ENCODE results near the gene DEFB121.
"Not testable (repeated sequence)": the region's sequence is repeated elsewhere in the genome, so short reads cannot be mapped to it uniquely, and the experiment has no call there.

The DEFB121 gene

GRCh38 chr20:31406115-31406514, at the start of gene DEFB121:
TSS of gene DEFB121 (minus strand) at chr20:31406215. CDS start at chr20:31406152, 63 bp downstream.
- no peak for FAIRE-seq

DNA sequence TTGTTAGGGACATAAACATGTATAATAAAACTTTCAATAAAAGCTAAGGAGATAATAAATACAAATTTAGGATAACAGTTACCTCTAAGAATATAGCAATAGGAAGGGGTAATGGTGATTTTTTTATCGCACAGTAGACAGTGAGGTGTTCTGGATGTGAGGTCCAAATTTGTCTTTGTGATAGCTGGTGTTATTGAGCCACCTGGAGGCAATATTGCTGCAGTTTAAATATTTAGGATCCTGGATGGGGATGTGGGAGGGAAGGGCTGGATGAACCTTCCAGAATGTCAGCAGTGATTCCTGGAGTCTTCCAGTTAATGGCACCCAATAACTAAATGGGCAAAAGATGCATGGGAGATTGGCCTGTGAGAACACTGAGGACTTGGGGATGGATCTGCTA, 48.3 kb upstream of the DEFB121 start:
- no peak for FAIRE-seq

DNA sequence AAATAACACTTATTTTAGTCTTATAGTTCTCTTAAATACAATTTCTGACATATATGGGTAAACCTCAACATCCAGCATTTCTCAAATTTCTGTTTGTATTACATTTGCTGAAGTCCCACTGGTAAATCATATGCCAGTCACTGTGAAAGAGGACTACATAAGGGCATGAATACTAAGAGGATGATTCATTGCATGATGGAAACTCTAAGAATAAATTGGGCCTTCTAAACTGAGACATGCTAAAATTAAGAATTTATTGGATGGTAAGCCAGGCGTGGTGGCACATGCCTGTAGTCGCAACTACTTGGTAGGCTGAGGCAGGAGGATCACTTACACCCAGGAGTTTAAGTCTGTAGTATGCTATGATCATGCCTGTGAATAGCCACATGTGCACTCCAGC, 46.6 kb upstream of the DEFB121 start:
- no peak for FAIRE-seq

GRCh38 chr20:31449511-31450414, 43.7 kb upstream of the DEFB121 start:
- no peak for FAIRE-seq

GRCh38 chr20:31446084-31446819, 40.2 kb upstream of the DEFB121 start:
- no peak for FAIRE-seq

- no peak for FAIRE-seq
These were observed 34.1 kb upstream of the DEFB121 start, which contains the start of gene DEFB123 for GRCh38 chr20:31440012-31440659. TSS of gene DEFB123 (plus strand) at chr20:31440632. CDS start at chr20:31440699, 67 bp downstream.

DNA sequence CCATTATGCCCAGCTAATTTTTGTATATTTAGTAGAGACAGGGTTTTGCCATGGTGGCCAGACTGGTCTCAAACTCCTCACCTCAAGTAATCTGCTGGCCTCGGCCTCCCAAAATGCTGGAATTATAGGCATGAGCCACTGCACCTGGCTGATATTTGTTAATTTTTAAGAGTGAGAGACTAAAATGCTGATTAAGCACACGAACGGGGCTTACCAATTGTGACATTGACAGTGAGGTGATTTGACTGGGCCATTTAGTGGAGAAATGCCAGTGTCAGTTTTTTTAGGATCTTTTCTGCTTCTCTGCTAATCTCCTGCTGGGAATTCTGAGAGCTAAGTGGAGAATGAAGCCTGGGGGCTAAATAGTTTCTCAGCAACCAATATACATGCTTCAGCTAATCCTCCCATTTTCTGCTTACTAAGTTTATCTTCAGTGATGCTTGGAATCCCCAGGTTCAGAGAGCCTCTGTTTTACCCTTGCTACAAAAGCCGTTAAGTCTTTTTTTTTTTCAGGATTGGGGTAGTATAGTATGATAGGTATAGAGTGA, 24.6 kb upstream of the DEFB121 start:
- no peak for FAIRE-seq

DNA sequence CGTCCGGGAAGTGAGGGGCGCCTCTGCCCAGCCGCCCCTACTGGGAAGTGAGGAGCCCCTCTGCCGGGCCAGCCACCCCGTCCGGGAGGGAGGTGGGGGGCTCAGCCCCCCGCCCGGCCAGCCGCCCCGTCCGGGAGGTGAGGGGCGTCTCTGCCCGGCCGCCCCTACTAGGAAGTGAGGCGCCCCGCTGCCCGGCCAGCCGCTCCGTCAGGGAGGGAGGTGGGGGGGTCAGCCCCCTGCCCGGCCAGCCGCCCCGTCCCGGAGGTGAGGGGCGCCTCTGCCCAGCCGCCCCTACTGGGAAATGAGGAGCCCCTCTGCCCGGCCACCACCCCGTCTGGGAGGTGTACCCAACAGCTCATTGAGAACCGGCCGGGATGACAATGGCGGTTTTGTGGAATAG, 21.6 kb upstream of the DEFB121 start:
- FAIRE-seq: not testable (repeated sequence)

- FAIRE-seq: not testable (repeated sequence)
These were observed 21.0 kb upstream of the DEFB121 start for GRCh38 chr20:31426891-31427551.

DNA sequence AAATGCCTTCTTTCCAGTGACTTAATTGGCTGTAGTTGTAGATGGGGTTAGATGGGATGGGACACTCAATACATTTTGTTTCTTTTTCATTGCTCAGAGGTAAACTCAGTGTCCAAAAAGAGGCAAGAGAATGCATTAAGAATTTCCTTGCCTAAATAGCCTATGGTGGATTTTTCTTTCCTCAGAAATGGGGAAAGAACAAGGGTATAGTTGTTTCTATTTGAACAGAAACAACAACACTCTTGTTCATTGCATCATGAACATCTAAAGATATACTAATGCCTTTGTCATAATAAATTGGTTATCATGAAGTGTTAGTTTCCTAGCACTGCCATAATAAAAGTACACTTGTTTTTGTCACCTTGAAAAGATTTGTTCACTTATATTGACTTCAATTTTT, 19.8 kb upstream of the DEFB121 start:
- FAIRE-seq: no peak

DNA sequence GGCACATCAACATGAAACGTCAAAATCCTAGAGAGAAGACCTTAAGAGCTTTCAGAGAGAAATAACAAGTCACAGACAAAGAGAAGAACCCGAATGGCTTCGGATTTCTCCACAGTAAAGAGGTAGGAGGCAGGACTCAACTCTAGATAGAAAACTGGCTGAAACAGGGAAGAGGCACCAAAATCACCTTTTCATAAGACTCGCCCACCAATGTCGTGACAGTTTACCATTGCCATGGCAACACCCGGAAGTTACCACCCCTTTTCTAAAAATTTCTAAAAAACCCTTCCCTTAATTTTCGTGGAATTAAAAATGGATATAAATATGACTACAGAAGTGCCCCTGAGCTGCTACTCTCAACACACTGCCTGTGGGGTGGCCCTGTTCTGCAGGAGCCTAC, 12.3 kb upstream of the DEFB121 start:
- no peak for FAIRE-seq

- FAIRE-seq: no peak
These were observed 9.6 kb upstream of the DEFB121 start for GRCh38 chr20:31415653-31416052.

DNA sequence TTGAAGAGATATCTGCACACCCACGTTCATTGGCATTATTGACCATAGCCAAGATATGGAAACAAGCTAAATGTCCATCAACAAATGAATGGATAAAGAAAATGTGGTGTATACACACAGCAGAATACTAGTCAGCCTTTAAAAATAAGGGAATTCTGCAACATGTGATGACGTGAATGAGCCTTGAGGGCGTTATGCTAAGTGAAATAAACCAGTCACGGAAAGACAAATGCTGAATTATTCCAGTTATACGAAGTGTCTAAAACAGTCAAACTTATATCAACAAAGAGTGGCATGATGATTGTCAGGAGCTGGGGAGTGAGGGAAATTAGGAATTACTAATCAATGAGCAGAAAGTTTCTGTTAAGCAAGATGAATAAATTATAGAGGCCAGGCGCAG, 8.4 kb upstream of the DEFB121 start:
- no peak for FAIRE-seq

GRCh38 chr20:31410011-31410410, 4.0 kb upstream of the DEFB121 start:
- no peak for FAIRE-seq

- no peak for FAIRE-seq
These were observed 2.1 kb downstream of the DEFB121 start for GRCh38 chr20:31403886-31404285.

GRCh38 chr20:31394900-31395299, 11.1 kb downstream of the DEFB121 start:
- FAIRE-seq: no peak

DNA sequence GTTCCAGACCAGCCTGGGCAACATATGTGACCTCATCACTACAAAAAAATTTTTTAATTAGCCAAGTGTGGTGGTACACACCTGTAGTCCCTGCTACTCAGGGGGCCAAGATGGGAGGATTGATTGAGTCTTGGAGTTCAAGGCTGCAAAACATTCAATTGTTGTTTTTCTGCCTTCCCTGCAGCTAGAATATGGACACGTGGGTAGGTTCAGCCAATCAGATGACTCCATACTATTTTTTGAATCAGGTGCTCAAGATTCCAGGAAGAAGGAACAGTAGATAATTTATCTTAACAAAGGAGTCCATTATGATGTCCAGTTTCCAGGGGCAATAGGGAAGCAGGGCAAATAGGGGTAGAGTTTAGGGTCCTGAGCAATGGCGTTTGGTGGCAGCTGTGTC, 13.2 kb downstream of the DEFB121 start:
- no peak for FAIRE-seq

GRCh38 chr20:31390490-31390889, 15.5 kb downstream of the DEFB121 start, which contains the start of gene DEFB119:
TSS of gene DEFB119 (minus strand) at chr20:31390590. CDS start at chr20:31390483, 107 bp downstream.
- no peak for FAIRE-seq

- no peak for FAIRE-seq
These were observed 31.7 kb downstream of the DEFB121 start for GRCh38 chr20:31374346-31374745.

DNA sequence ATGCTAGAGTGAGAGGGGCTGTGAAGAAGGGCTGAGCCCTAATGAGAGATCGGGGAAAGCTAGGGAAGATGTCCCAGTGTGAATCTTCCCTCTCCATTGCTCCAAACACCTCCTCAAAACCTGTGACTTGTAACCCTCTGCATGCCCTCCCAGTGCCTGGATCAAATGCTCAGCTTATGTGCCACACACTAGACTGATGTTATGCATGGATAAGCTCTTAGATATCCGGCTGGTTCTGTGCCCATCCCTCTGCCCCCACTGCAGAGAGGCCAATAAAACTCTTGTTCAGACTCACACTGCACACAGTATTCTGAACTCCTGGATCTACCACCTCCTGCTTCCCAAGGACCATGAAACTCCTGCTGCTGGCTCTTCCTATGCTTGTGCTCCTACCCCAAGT, 37.7 kb downstream of the DEFB121 start, which contains the start of gene DEFB118:
TSS of gene DEFB118 (plus strand) at position 301 of the 400 bp plus-strand sequence. CDS start at position 351, 50 bp downstream.
- FAIRE-seq: no peak

- FAIRE-seq: not testable (repeated sequence)
These were observed 41.7 kb downstream of the DEFB121 start for GRCh38 chr20:31364272-31364671.

GRCh38 chr20:31363295-31363694, 42.7 kb downstream of the DEFB121 start:
- FAIRE-seq: no peak
